Mononuclear cell (primary cell): ENCODE measurements around the gene GPR148. TPM values are rescaled to one million over a fixed set of nuclear protein-coding genes. Genes with fewer than 3 reads are reported as not detected.
A peak's percentile ranks its signal among the peaks of the same experiment; 100 is the strongest.
"Not testable (repeated sequence)": the region's sequence is repeated elsewhere in the genome, so short reads cannot be mapped to it uniquely, and the experiment has no call there.

ENCODE experiments used
- H3K27me3 ChIP-seq: 2 replicates; pipeline ENCODE4 v1.6.0; 2011; ENCODE audit warnings: low read length, control low read depth; ENCODE audit not compliant: insufficient read depth
- H3K4me1 ChIP-seq: 2 replicates; pipeline ENCODE4 v1.5.1; 2011; ENCODE audit warnings: mild to moderate bottlenecking, low read length, control low read depth; ENCODE audit not compliant: insufficient read depth
- H3K4me3 ChIP-seq: 2 replicates; pipeline ENCODE4 v1.5.1; 2011; ENCODE audit warnings: mild to moderate bottlenecking, low read length, moderate library complexity
- H3K9me3 ChIP-seq: 2 replicates; pipeline ENCODE4 v1.5.1; 2011; ENCODE audit warnings: low read depth, mild to moderate bottlenecking, control low read depth, low read length
- total RNA-seq: library from RNA; depleted of rRNA; stranded (reverse); fragments of >200 nt; gene quantifications from one replicate; pipeline ENCODE4 v1.2.3, GENCODE V29; 2012

Gene GPR148, protein sequence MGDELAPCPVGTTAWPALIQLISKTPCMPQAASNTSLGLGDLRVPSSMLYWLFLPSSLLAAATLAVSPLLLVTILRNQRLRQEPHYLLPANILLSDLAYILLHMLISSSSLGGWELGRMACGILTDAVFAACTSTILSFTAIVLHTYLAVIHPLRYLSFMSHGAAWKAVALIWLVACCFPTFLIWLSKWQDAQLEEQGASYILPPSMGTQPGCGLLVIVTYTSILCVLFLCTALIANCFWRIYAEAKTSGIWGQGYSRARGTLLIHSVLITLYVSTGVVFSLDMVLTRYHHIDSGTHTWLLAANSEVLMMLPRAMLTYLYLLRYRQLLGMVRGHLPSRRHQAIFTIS
- total RNA-seq = not detected

- Histone ChIP-seq H3K4me1 (peaks cover 23% of the 10 kb centered on the region), H3K9me3 (no peaks in the 10 kb centered on the region), H3K27me3 (peaks cover 6% of the 10 kb centered on the region), H3K4me3 (no peak within 1 kb of the TSS)
These were observed at the start of gene GPR148 for GRCh38 chr2:130728549-130729316. TSS of gene GPR148 (plus strand) at chr2:130729070. CDS start at chr2:130729152, 82 bp downstream.

GRCh38 chr2:130692041-130692770 is 36.7 kb upstream of the GPR148 start:
- H3K4me1 ChIP-seq, H3K4me3 ChIP-seq, H3K9me3 ChIP-seq, H3K27me3 ChIP-seq: not testable (repeated sequence)

DNA sequence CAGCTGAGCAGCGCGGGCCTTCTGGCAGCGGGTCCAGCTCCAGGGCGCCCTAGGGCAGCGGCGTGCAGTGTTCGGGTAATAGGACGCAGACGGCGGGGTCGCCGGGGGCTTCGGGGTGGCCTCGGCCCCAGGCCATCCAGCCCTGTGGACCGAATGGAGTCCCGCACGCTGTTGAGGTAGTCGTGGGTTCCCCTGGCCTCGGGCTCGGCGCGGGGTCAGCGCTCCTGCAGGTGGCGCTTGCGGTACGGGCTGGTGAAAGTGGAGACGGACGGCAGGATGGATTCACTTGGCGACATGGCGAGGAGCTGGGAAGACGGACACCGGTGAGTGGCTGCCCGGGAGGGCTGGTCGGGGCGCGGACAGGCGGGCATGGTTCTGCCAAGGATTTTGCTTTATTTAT is 35.4 kb upstream of the GPR148 start:
- not testable (repeated sequence) for H3K4me1 ChIP-seq, H3K4me3 ChIP-seq, H3K27me3 ChIP-seq, H3K9me3 ChIP-seq

DNA sequence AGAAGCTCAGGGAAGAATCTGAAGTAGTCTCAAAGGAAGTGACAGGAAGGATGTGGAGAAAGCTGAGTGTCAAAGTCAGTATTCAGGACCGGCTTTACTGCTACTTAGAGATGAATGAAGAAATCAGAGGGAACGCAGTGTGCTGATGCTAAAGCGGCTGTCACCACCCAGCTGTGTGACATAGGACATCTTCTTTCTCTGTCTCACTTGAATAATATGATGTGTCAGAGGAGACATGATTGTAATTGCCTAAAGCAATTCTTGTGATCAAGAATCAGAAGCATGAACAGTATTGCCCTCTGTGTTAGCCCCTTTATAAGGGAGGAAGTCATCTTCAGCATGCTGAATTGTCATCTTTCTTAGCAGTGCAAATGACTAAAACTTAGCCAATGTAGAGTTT is 25.6 kb upstream of the GPR148 start:
- not testable (repeated sequence) for H3K27me3 ChIP-seq, H3K9me3 ChIP-seq, H3K4me3 ChIP-seq, H3K4me1 ChIP-seq

- H3K27me3 ChIP-seq, H3K9me3 ChIP-seq, H3K4me1 ChIP-seq, H3K4me3 ChIP-seq: not testable (repeated sequence)
These were observed 14.1 kb upstream of the GPR148 start for GRCh38 chr2:130714795-130715194.

DNA sequence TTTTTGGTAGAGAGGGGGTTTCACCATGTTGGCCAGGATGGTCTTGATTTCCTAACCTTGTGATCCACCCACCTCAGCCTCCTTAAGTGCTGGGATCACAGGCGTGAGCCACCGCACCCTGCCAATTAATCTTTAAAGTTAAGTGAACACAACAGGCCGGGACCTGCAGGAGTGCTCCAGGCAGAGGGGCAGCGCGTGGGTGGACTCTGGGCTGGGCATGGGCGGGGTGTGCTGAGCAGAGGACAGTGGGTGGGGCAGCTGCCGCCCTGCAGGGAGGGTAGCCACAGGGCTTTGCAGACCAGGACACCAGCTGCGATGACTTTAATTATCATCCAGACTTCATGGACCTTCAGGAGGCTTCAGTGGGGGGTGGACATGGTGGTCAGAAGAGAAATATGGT is 8.8 kb upstream of the GPR148 start:
- Histone ChIP-seq H3K27me3 (no peaks in the 10 kb centered on the region), H3K4me1 (no peaks in the 10 kb centered on the region), H3K4me3 (no peak overlapping the region), H3K9me3 (no peaks in the 10 kb centered on the region)

- Histone ChIP-seq H3K4me3 (no peak overlapping the region), H3K4me1 (no peaks in the 10 kb centered on the region), H3K27me3 (peaks cover 3% of the 10 kb centered on the region), H3K9me3 (no peaks in the 10 kb centered on the region)
These were observed 8.3 kb upstream of the GPR148 start for GRCh38 chr2:130720528-130720927.

- Histone ChIP-seq H3K27me3 (peaks cover 6% of the 10 kb centered on the region), H3K4me3 (no peak overlapping the region), H3K9me3 (no peaks in the 10 kb centered on the region), H3K4me1 (peaks cover 23% of the 10 kb centered on the region)
These were observed 4.4 kb upstream of the GPR148 start for GRCh38 chr2:130724455-130724854.

- Histone ChIP-seq H3K4me1 (peaks cover 23% of the 10 kb centered on the region), H3K27me3 (peaks cover 6% of the 10 kb centered on the region), H3K9me3 (no peaks in the 10 kb centered on the region), H3K4me3 (peak overlapping the region; percentile 48)
These were observed 2.2 kb upstream of the GPR148 start for GRCh38 chr2:130726614-130727180.

DNA sequence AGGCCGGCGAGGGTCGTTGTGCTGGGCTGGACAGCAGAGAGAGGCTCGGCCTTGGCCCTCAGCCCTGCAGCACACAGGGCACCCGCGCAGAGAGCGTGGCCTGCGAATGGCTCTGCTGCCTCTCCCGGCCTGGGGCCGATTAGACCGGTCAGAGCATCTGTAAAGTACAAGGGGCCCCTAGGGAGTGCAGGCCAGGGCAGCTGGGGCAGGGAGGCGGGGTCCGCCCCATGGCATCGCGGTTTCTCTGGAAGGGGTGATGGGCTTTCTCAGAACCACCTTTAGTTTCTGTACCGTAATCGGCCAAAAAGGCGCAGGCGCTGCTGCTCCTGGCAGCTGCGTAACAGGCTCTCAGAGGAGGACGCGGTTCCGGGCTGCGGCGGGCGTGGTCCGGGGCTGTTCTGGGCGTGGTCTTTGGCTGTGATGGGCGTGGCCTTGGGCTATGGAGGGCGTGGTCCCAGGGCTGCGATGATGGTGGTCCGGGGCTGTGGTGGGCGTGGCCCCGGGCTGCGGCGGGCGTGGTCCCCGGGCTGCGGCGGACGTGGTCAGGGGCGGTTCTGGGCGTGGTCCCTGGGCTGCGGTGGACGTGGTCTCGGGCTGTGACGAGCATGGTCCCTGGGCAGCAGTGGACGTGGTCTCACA is 1.5 kb upstream of the GPR148 start:
- Histone ChIP-seq H3K4me1 (peaks cover 23% of the 10 kb centered on the region), H3K9me3 (no peaks in the 10 kb centered on the region), H3K4me3 (peak overlapping the region; percentile 48), H3K27me3 (peaks cover 6% of the 10 kb centered on the region)

DNA sequence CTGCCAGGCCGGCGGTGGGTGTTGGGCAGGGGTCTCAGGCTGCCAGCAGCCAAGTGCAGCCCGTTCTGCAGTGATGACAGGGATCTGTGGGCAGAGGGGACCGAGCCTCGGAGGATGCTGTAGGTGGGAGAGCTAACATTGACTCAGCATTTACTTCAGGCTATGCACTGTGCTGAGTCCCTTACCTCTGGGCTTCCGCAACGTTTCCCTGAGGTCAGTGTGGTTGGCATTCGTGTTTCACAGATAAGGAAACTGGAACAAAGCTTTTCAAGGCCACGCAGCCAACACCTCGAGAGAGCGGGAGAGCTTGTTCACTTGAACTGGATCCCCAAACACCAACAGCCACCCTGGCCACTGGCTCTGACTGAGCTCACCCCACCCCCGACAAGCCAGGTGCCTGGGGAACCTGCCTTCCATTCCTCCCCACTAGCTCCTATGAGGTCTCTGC is 839 bp upstream of the GPR148 start:
- Histone ChIP-seq H3K4me3 (no peak overlapping the region), H3K27me3 (peaks cover 6% of the 10 kb centered on the region), H3K9me3 (no peaks in the 10 kb centered on the region), H3K4me1 (peaks cover 23% of the 10 kb centered on the region)

GRCh38 chr2:130729322-130730299 is 741 bp downstream of the GPR148 start:
- peaks cover 23% of the 10 kb centered on the region for H3K4me1 ChIP-seq
- no peak overlapping the region for H3K4me3 ChIP-seq
- peaks cover 6% of the 10 kb centered on the region for H3K27me3 ChIP-seq
- no peaks in the 10 kb centered on the region for H3K9me3 ChIP-seq

DNA sequence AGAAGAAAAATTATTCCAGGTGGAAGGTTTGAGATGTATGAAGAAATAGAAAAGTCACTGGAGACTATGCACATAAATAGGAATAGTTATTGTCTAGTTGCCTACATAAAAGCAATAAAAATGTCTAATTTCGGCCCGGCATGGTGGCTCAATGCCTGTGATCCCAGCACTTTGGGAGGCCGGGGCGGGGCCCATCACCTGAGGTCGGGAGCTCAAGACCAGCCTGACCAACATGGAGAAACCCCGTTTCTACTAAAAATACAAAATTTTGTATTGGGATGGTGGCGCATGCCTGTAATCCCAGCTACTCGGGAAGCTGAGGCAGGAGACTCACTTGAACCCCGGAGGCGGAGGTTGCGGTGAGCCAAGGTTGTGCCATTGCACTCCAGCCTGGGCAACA is 3.4 kb downstream of the GPR148 start:
- H3K27me3 ChIP-seq, H3K4me3 ChIP-seq, H3K9me3 ChIP-seq: not testable (repeated sequence)
- peaks cover 11% of the 10 kb centered on the region for H3K4me1 ChIP-seq

DNA sequence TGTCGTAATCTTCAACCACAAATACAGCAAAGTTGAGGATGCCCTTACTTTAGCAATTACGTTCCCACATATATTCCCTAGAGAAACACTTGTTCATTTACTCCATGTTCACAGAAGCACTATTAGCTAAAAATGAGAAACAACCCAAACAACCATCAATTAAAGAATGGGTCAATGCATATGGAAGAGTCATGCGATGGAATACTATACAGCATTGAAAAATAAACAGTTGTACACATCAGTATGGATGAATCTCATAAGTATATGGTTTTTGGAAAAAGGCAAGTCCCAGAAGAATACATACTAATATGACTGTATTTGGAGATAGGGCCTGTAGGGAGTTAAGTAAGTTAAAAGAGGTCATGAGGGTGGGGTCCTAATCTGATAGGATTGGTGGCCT is 6.3 kb downstream of the GPR148 start:
- no peaks in the 10 kb centered on the region for H3K9me3 ChIP-seq
- H3K4me1 ChIP-seq = no peaks in the 10 kb centered on the region
- no peak overlapping the region for H3K4me3 ChIP-seq
- no peaks in the 10 kb centered on the region for H3K27me3 ChIP-seq
